ENCODE measurements around the gene APLF. TPM values are rescaled to one million over a fixed set of nuclear protein-coding genes. Genes with fewer than 3 reads are reported as not detected.

Gene APLF
- total and polyA plus RNA-seq, 2 of the 8 experiments (the other 6 are each of a cell fraction or from before 2014, with no cell fraction given) = 4.4 to 7.3 TPM

DNA sequence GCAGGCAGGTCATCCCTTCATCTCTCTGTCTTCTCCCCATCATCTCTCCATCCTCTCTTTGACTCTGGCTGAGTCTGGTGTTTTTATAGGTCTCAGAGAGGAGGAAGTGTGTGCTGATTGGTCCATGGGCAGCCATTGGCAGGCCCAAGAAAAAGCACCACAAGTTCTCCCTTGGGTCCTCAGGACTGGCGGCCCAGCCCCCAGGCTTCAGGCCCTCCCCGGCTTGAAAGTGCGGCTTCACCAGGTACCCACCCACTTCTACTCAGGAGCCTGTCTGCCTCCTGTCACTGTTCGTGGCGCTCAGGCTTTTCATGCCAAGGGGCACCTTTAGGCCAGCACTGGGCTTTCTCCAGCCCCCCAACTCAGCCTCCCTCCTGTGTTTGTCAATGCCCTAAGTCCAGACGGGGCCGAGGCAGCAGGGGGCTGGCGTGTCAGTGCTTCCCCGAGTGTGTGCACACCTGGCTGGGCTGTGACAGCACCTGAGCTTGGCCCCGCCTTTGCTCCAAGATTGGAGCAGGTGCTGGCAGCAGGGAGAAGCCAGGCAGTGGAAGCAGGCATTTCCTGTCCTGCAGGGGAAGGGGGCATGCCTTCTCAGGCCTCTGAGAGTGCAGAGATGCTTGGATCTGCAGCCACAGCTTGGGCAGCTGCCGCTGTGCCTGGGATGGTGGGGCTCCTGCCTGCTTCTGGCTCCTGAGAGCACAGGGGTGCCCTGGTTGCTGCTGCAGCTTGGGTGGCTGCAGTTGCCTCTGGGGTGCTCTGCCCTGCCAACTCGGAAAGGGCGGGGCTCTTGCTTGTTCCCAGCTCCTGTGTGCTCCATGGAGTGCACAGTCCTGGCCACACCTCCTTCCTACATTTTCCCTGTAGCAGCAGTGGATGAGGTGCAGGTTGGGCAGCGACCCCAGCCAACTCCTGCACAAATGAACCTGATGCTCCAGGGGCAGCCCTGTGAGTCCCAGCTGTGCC is 34.4 kb upstream of the APLF start:
- WGBS, 2 experiments (ENCODE audit: extremely low coverage in 1 of 2, insufficient coverage in 1 of 2, insufficient read length in 1 of 2, insufficient replicate concordance in 2 of 2, low coverage in 1 of 2, low lambda C conversion rate in 2 of 2, missing lambda C conversion rate in 1 of 2) = 89% methylated on average over 13 of the region's 14 CpGs; no CpG with 5 or more reads in 1 of the 2 experiments
- Histone ChIP-seq H2BK120ac (replicated peaks; ENCODE audit: low read depth, low read length) (no peak overlapping the region), H4K5ac (ENCODE audit: insufficient read length, low read depth, low read length) (no peak overlapping the region), H3K79me1 (ENCODE audit: low read depth, low read length) (no peaks in the 10 kb centered on the region), H2BK15ac (ENCODE audit: low read length) (no peak overlapping the region), H3K9ac (replicated peaks in 1 of 4; ENCODE audit: extremely low read depth in 1 of 4, low read depth in 3 of 4, low read length in 3 of 4) (no peak overlapping the region), H4K91ac (replicated peaks; ENCODE audit: insufficient read length, low read length) (no peak overlapping the region), H2BK20ac (ENCODE audit: low read length) (no peak overlapping the region), H3K18ac (ENCODE audit: extremely low read depth, low read length) (no peak overlapping the region), H3K27ac (ENCODE audit: low read depth, low read length) (no peak overlapping the region), H2BK5ac (ENCODE audit: low read depth, low read length) (no peak overlapping the region), H2AFZ (ENCODE audit: low read length) (no peak overlapping the region; the same call in 1 of the 2 replicates), H4K20me1 (replicated peaks in 1 of 2; ENCODE audit: control insufficient read depth in 1 of 2, insufficient read depth in 2 of 2, low read length in 2 of 2) (no peaks in the 10 kb centered on the region), H3K4ac (replicated peaks; ENCODE audit: insufficient read length, low read depth, low read length) (no peak overlapping the region), H2BK12ac (ENCODE audit: low read depth, low read length) (no peak overlapping the region), H2AK5ac (ENCODE audit: low read depth, low read length) (no peak overlapping the region), H3K79me2 (ENCODE audit: control insufficient read depth in 1 of 2, insufficient read depth in 2 of 2, low read length in 2 of 2) (no peaks in the 10 kb centered on the region), H3K14ac (ENCODE audit: insufficient read length) (no peak overlapping the region), H3K23me2 (ENCODE audit: low read depth, low read length) (no peaks in the 10 kb centered on the region), H3K27me3 (replicated peaks in 1 of 4; ENCODE audit: control insufficient read depth in 3 of 4, extremely low read depth in 1 of 4, insufficient read depth in 3 of 4, low read length in 3 of 4) (no peaks in the 10 kb centered on the region), H3K4me2 (ENCODE audit: insufficient read depth in 1 of 2, low read depth in 2 of 2, low read length in 2 of 2) (no peak overlapping the region), H3K36me3 (ENCODE audit: control insufficient read depth in 2 of 4, insufficient read depth in 4 of 4, low read length in 3 of 4) (no peaks in the 10 kb centered on the region), H3K4me1 (replicated peaks in 1 of 4; ENCODE audit: control insufficient read depth in 3 of 4, insufficient read depth in 4 of 4, low read length in 3 of 4) (no peaks in the 10 kb centered on the region), H3K56ac (replicated peaks; ENCODE audit: insufficient read length, low read depth, low read length) (no peak overlapping the region), H3K4me3 (ENCODE audit: extremely low read depth in 1 of 4, insufficient read depth in 2 of 4, low read depth in 3 of 4, low read length in 4 of 4) (no peak overlapping the region), H3K9me3 (ENCODE audit: insufficient read depth in 2 of 2, low read depth in 1 of 2, low read length in 1 of 2) (peaks cover 0 to 3% of the 10 kb centered on the region in 2 experiments; a peak in 1 of 4 replicates), H3K23ac (ENCODE audit: insufficient read length) (no peak overlapping the region), H4K8ac (ENCODE audit: extremely low read depth, insufficient read depth, low read length) (peak overlapping the region; percentile 64; the same call in 1 of the 2 replicates)
- DNase-seq (ENCODE audit: low read depth in 1 of 2, low spot score in 2 of 2) = no peak
- POLR2A ChIA-PET (ENCODE audit: partially characterized antibody) = no interaction called here
- CTCF ChIA-PET (ENCODE audit: partially characterized antibody) = interaction anchor here (0.8 to 1.4 kb wide), 3 partner anchors 9 to 75 kb away, joined by 3 to 5 read pairs (median 3); no protein-coding TSS in a partner anchor
- TF ChIP-seq SIRT6 (IDR thresholded peaks at IDR 0.05; ENCODE audit: low read length) (no peak), FOSL1 (IDR thresholded peaks at IDR 0.05; ENCODE audit: insufficient read depth, low read depth, low read length) (no peak), PHF8 (conservative IDR thresholded peaks at IDR 0.05; ENCODE audit: low read depth, low read length) (no peak), KDM5A (IDR thresholded peaks at IDR 0.05; ENCODE audit: low read length) (no peak), MAFK (IDR thresholded peaks at IDR 0.05; ENCODE audit: low read depth, low read length) (no peak), POLR2A (IDR thresholded peaks at IDR 0.05; ENCODE audit: control extremely low read depth in 1 of 2, low read depth in 2 of 2, low read length in 2 of 2) (no peak), ASH2L (IDR thresholded peaks at IDR 0.05; ENCODE audit: low read length) (no peak), SIX5 (IDR thresholded peaks at IDR 0.05; ENCODE audit: low read depth, low read length) (no peak), YY1 (IDR thresholded peaks at IDR 0.05; ENCODE audit: low read depth, low read length) (no peak), TBP (IDR thresholded peaks at IDR 0.05; ENCODE audit: low read depth, low read length) (no peak), SAP30 (IDR thresholded peaks at IDR 0.05; ENCODE audit: insufficient read depth, insufficient replicate concordance, low read length) (no peak), KDM1A (IDR thresholded peaks at IDR 0.05; ENCODE audit: borderline replicate concordance, low read length) (no peak)
- FAIRE-seq = no peak
